Naive thymus-derived CD4-positive, alpha-beta T cell (primary cell): ENCODE results near the gene MFSD8. TPM values are rescaled to one million over a fixed set of nuclear protein-coding genes. Genes with fewer than 3 reads are reported as not detected.
"Not testable (repeated sequence)": the region's sequence is repeated elsewhere in the genome, so short reads cannot be mapped to it uniquely, and the experiment has no call there.

Source experiments
- ATAC-seq: fragments of 150-1000 bp; cut with Tn5 transposase; 2 replicates; pipeline ENCODE4 v1.10.0; 2021; ENCODE audit warnings: mild to moderate bottlenecking, moderate library complexity
- CTCF ChIA-PET: fragments of 350-600 bp; sonication (Branson Sonifier 250); formaldehyde crosslinking; loops from one replicate; lab custom pipeline; 2021; ENCODE audit warnings: antibody characterized with exemption; lab: Charles Lee
- POLR2A ChIA-PET: fragments of 350-600 bp; sonication (Branson Sonifier 250); formaldehyde crosslinking; loops from one replicate; lab custom pipeline; 2021; ENCODE audit warnings: antibody characterized with exemption, inconsistent platforms; lab: Charles Lee
- DNase-seq, 9 donors: peaks; one replicate each; pipeline versions ENCODE4 v3.0.0 to v3.0.0-alpha.2; 2020 to 2022; ENCODE audit warnings: mixed read lengths in 1 of 9
- H3K27ac ChIP-seq: one replicate; pipeline ENCODE4 v1.7.0; 2013; ENCODE audit warnings: mild to moderate bottlenecking, low read depth, low read length, moderate library complexity
- H3K27me3 ChIP-seq, 2 donors: one replicate each; pipeline ENCODE4 v1.7.0; 2013; ENCODE audit warnings: low read length in 2 of 2, mild to moderate bottlenecking in 2 of 2, moderate library complexity in 2 of 2; ENCODE audit not compliant: control insufficient read depth in 2 of 2, insufficient read depth in 2 of 2
- H3K36me3 ChIP-seq, 3 experiments: 1 replicate in 2 of 3; 2 replicates in 1 of 3; pipeline ENCODE4 v1.7.0; 2013; ENCODE audit warnings: low read length in 3 of 3, mild to moderate bottlenecking in 3 of 3, moderate library complexity in 1 of 3; ENCODE audit not compliant: insufficient read depth in 3 of 3, control insufficient read depth in 2 of 3
- H3K4me1 ChIP-seq, 2 donors: one replicate each; pipeline ENCODE4 v1.7.0; 2013; ENCODE audit warnings: low read length in 2 of 2, mild to moderate bottlenecking in 2 of 2, moderate library complexity in 1 of 2; ENCODE audit not compliant: control insufficient read depth in 2 of 2, insufficient read depth in 2 of 2
- H3K4me3 ChIP-seq: 2 replicates; pipeline ENCODE4 v1.7.0; 2013; ENCODE audit warnings: mild to moderate bottlenecking, low read length
- H3K9me3 ChIP-seq, 3 experiments: 1 replicate in 2 of 3; 2 replicates in 1 of 3; pipeline ENCODE4 v1.7.0; 2013; ENCODE audit warnings: low read length in 3 of 3; ENCODE audit not compliant: control insufficient read depth in 2 of 3
- H3K27ac Mint-ChIP-seq, 9 donors: one replicate each; pipeline ENCODE4 v1.8.0; 2020 to 2022; ENCODE audit warnings: mixed read lengths in 9 of 9, mild to moderate bottlenecking in 8 of 9, moderate library complexity in 5 of 9, inconsistent platforms in 2 of 9
- H3K27me3 Mint-ChIP-seq, 5 donors: one replicate each; pipeline ENCODE4 v1.8.0; 2021 to 2022; ENCODE audit warnings: mixed read lengths in 5 of 5, mild to moderate bottlenecking in 1 of 5
- H3K36me3 Mint-ChIP-seq, 5 donors: one replicate each; pipeline ENCODE4 v1.8.0; 2020 to 2022; ENCODE audit warnings: mixed read lengths in 5 of 5, mild to moderate bottlenecking in 3 of 5, inconsistent platforms in 1 of 5
- H3K4me1 Mint-ChIP-seq, 7 donors: one replicate each; pipeline ENCODE4 v1.8.0; 2020 to 2022; ENCODE audit warnings: mixed read lengths in 7 of 7, mild to moderate bottlenecking in 3 of 7, inconsistent platforms in 1 of 7
- H3K4me3 Mint-ChIP-seq, 10 donors: one replicate each; pipeline ENCODE4 v1.8.0; 2020 to 2022; ENCODE audit warnings: mild to moderate bottlenecking in 10 of 10, mixed read lengths in 10 of 10, moderate library complexity in 6 of 10, inconsistent platforms in 2 of 10
- H3K9me3 Mint-ChIP-seq, 11 donors: one replicate each; pipeline ENCODE4 v1.8.0; 2020 to 2022; ENCODE audit warnings: mixed read lengths in 11 of 11, mild to moderate bottlenecking in 4 of 11, inconsistent platforms in 1 of 11, moderate library complexity in 1 of 11
- intact Hi-C, 2 donors: fragments of 100-400 bp; cut with micrococcal nuclease; formaldehyde crosslinking; loops; one replicate each; pipeline ENCODE4 v1.15.1; 2023
- polyA plus RNA-seq, 2 donors: library from polyadenylated mRNA; unstranded; fragments of 300-500 nt; fragmentation: Illumina TruSeq; gene quantifications; one replicate each; pipeline ENCODE4 v1.2.3, GENCODE V29; 2021
- total RNA-seq, 6 experiments: library from RNA in 5 of 6; stranded (reverse) in 5 of 6; gene quantifications; 1 replicate in 5 of 6; 2 replicates in 1 of 6; pipeline ENCODE4 v1.2.3 and lab custom pipeline; 2021 to 2026

The MFSD8 gene, protein sequence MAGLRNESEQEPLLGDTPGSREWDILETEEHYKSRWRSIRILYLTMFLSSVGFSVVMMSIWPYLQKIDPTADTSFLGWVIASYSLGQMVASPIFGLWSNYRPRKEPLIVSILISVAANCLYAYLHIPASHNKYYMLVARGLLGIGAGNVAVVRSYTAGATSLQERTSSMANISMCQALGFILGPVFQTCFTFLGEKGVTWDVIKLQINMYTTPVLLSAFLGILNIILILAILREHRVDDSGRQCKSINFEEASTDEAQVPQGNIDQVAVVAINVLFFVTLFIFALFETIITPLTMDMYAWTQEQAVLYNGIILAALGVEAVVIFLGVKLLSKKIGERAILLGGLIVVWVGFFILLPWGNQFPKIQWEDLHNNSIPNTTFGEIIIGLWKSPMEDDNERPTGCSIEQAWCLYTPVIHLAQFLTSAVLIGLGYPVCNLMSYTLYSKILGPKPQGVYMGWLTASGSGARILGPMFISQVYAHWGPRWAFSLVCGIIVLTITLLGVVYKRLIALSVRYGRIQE
- total RNA-seq (10 to 100 TPM; 20.3 to 54.5 (median 23.0) TPM), polyA plus RNA-seq (1 to 10 TPM; 6.8 to 7.9 TPM), total RNA-seq (lab: John Stamatoyannopoulos, UW) (22.3 reads per million, percentile 53 among the genes with 10 or more reads in this experiment)

DNA sequence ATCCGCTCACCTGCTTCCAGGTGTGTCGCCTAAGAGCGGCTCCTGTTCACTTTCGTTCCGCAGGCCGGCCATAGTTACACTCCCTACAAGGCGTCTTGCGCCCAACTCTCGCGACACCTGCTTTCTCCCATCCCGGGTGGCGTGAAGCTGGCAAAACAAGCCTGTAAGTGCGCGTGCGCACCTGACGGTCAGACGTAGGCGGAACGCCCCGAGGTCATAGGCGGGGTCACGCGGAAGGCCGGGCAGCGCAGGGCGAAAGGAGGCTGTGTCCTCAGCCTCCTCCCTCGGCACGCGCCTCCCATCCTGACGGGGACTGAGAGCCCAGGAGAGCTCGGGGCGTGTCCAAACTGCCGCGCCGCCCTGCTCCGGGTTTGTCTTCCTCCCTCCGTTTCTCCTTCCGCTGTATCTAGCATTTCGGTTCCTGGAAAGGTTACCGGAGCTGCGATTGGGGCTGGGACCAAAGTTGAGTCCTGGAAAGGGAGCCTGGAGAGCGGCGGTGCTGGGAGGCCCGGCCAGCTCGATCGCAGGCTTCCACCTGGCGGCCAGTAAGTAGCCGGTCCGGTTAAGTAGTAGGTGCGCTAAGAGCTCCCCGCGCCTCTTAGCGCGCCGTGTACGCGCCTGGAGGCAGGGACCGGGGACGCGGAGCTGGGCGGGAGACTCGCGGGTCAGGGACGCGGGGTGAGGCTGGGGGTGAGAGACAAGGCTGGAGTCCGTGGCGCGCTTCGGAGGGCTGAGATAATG lies at the start of gene MFSD8, which contains the start of gene ABHD18:
TSS of gene MFSD8 (minus strand) at position 112 of the 741 bp plus-strand sequence. CDS start at position 72, 40 bp downstream.
TSS of gene ABHD18 (plus strand) at position 345 of the 741 bp plus-strand sequence. CDS start 17,550 bp downstream, outside the sequence.
- Histone ChIP-seq H3K4me3 (peak within 1 kb of the TSS; percentile 100), H3K27ac (peak within 1 kb of the TSS; percentile 92), H3K36me3 (peaks cover 0 to 12% (median 0%) of the 10 kb centered on the region in 3 experiments), H3K9me3 (no peaks in the 10 kb centered on the region), H3K4me1 (peaks cover 5 to 13% of the 10 kb centered on the region in 2 donors), H3K27me3 (no peaks in the 10 kb centered on the region)
- H3K9me3 Mint-ChIP-seq: peaks cover 0 to 4% (median 0%) of the 10 kb centered on the region in 11 donors
- CTCF ChIA-PET: interaction anchor here (0.6 to 2.3 kb wide), 4 partner anchors 55 to 148 kb away, joined by 3 to 8 read pairs (median 3); partner anchors contain the start of gene PLK4
- peak within 1 kb of the TSS; percentile 88 to 99 (median 95) for H3K27ac Mint-ChIP-seq
- peaks cover 0 to 3% (median 0%) of the 10 kb centered on the region in 5 donors for H3K27me3 Mint-ChIP-seq
- intact Hi-C loops: loop anchor here (1.0 to 5.0 kb wide), 9 partner anchors 85 to 1131 kb away; partner anchors contain the start of genes HSPA4L (in 2 of the 2), LARP1B (in 2 of the 2), PLK4 (in 2 of the 2) and SCLT1 (in 2 of the 2)
- peaks cover 0 to 7% (median 4%) of the 10 kb centered on the region in 5 donors for H3K36me3 Mint-ChIP-seq
- peak; percentile 96 for ATAC-seq
- H3K4me1 Mint-ChIP-seq: peaks cover 14 to 66% (median 52%) of the 10 kb centered on the region in 7 donors
- POLR2A ChIA-PET: interaction anchor here (0.6 to 3.4 kb wide), 9 partner anchors 33 to 1142 kb away, joined by 3 to 43 read pairs (median 5); partner anchors contain the start of genes LARP1B, PGRMC2 and PLK4
- H3K4me3 Mint-ChIP-seq: peak within 1 kb of the TSS; percentile 78 to 98 (median 94)
- peak; percentile 93 to 98 (median 98) for DNase-seq

DNA sequence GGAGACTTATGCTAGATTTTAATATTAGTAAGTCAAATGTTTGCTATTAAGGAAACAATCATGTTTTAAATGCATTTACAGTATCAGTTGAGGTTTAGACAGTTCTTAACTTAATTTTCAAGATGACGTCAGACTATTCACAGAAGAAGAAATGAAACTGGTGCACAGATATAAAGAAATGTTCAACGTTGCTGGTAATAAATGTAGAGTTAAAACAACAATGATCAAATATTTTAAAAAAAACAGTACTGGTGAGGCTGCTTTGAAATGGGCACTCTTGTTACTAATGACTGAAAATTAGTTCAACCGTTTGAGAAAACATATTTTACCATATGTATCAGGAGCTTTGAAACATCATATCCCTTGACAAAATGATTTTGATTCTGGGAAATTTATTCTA lies 44.5 kb upstream of the MFSD8 start:
- Histone ChIP-seq H3K9me3 (no peaks in the 10 kb centered on the region), H3K27ac (no peak overlapping the region), H3K4me1 (no peaks in the 10 kb centered on the region), H3K27me3 (no peaks in the 10 kb centered on the region), H3K4me3 (no peak overlapping the region), H3K36me3 (peaks cover 0 to 10% (median 5%) of the 10 kb centered on the region in 3 experiments)
- no peaks in the 10 kb centered on the region for H3K27me3 Mint-ChIP-seq
- intact Hi-C loops: no loop called here
- no peak overlapping the region for H3K27ac Mint-ChIP-seq
- H3K4me3 Mint-ChIP-seq: no peak overlapping the region
- H3K9me3 Mint-ChIP-seq: no peaks in the 10 kb centered on the region
- DNase-seq: no peak
- H3K36me3 Mint-ChIP-seq: peaks cover 6 to 41% (median 24%) of the 10 kb centered on the region in 5 donors
- ChIA-PET CTCF (no interaction called here), POLR2A (no interaction called here)
- no peak for ATAC-seq
- H3K4me1 Mint-ChIP-seq: peaks cover 0 to 5% (median 0%) of the 10 kb centered on the region in 7 donors

DNA sequence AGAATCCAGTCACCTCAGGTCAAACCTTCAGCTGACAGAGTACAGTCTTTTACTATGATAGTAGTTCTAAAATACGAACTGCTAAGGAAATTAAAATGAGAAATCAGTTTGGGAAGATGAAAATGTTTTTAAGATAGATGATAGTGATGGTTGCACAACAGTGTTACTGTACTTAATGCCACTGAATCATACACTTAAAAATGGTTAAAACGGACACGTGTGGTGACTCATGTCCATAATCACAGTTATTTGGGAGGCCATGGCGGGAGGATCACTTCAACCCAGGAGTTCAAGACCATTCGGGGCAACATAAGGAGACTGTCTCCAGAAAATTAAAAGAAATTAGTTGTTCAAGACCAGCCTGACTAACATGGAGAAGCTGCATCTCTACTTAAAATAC lies 41.6 kb upstream of the MFSD8 start:
- no peak overlapping the region for H3K4me3 Mint-ChIP-seq
- no peak for ATAC-seq
- intact Hi-C loops: no loop called here
- H3K9me3 ChIP-seq: no peaks in the 10 kb centered on the region
- H3K4me1 ChIP-seq: no peaks in the 10 kb centered on the region
- no peak overlapping the region for H3K4me3 ChIP-seq
- peaks cover 0 to 10% (median 0%) of the 10 kb centered on the region in 3 experiments for H3K36me3 ChIP-seq
- no peak for DNase-seq
- H3K27me3 Mint-ChIP-seq: no peaks in the 10 kb centered on the region
- no peak overlapping the region for H3K27ac ChIP-seq
- H3K4me1 Mint-ChIP-seq: peaks cover 0 to 6% (median 4%) of the 10 kb centered on the region in 7 donors
- POLR2A ChIA-PET: no interaction called here
- H3K27ac Mint-ChIP-seq: peak overlapping the region in 1 of 9 donors; percentile 14
- no peaks in the 10 kb centered on the region for H3K9me3 Mint-ChIP-seq
- CTCF ChIA-PET: no interaction called here
- H3K27me3 ChIP-seq: no peaks in the 10 kb centered on the region
- H3K36me3 Mint-ChIP-seq: peaks cover 5 to 26% (median 16%) of the 10 kb centered on the region in 5 donors

DNA sequence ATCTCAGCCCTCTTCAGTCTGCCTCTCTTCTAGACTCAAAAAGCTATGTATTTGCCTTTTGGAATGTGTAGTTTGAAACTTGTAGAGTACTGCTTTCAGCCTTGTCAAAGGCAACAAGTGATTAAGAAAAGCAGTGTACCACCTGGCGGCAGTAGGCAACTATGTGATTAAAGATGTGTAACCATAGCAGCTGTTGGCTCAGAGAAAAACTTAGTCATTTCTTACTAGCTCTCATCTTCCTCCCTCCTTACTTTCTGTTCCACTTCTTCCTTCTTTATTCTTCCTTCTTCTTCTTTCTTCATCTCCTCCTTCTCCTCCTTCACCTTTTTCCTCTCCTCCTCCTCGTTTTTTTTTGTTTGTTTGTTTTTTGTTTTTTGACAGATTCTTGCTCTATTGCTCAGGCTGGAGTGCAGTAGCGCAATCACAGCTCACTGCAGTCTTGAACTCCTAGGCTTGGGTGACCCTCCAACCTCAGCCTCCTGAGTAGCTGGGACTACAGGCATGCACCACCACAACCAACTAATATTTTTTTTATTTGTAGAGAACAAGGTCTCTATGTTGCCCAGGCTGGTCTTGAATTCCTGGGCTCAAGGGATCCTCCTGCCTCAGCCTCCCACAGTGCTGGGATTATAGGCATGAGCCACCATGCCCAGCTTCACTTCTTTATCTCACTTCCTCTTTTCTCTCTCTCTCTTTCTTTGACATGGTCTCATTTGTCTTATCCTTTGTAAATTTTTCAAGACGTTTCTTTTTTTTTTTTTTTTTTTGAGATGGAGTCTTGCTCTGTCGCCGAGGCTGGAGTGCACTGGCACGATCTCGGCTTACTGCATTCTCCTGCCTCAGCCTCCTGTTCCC lies 32.8 kb upstream of the MFSD8 start:
- Mint-ChIP-seq H3K4me1 (peaks cover 12 to 41% (median 29%) of the 10 kb centered on the region in 7 donors), H3K4me3 (peak overlapping the region in 1 of 10 donors; percentile 64), H3K27me3 (no peaks in the 10 kb centered on the region), H3K27ac (no peak overlapping the region), H3K36me3 (peaks cover 2 to 75% (median 56%) of the 10 kb centered on the region in 5 donors), H3K9me3 (peaks cover 0 to 15% (median 5%) of the 10 kb centered on the region in 11 donors)
- no peak for DNase-seq
- POLR2A ChIA-PET: interaction anchor here (1.1 kb wide), 1 partner anchor 32 kb away, joined by 4 read pairs; the partner anchor contains the start of genes ABHD18 and MFSD8
- Histone ChIP-seq H3K27me3 (no peaks in the 10 kb centered on the region), H3K9me3 (peaks cover 0 to 4% (median 0%) of the 10 kb centered on the region in 3 experiments), H3K27ac (no peak overlapping the region), H3K36me3 (peaks cover 0 to 12% (median 0%) of the 10 kb centered on the region in 3 experiments), H3K4me1 (no peaks in the 10 kb centered on the region), H3K4me3 (no peak overlapping the region)
- intact Hi-C loops: loop anchor here in 1 of 2 donors (2.0 kb wide), 1 partner anchor 63 kb away; the partner anchor contains the start of gene LARP1B
- CTCF ChIA-PET: interaction anchor here (0.7 kb wide), 1 partner anchor 23 kb away, joined by 4 read pairs; no protein-coding TSS in a partner anchor
- peak; percentile 72 for ATAC-seq

DNA sequence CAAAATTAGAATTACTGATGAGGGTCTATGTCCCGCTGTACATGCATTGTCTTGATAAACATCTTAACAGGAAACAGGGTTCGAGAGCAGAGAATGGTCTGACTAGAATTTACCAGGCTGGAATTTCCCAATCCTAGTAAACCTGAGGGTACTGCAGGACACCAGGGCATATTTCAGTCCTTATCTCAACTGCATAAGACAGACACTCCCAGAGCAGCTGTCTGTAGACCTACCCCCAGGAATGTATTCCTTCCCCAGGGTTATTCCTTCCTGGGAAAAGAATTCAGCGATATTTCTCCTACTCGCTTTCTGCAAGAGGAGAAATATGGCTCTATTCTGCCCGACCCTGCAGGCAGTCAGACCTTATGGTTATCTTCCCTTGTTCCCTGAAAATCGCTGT lies 31.5 kb upstream of the MFSD8 start:
- H3K27me3 Mint-ChIP-seq, H3K9me3 ChIP-seq, H3K27ac ChIP-seq, DNase-seq, H3K4me3 Mint-ChIP-seq, H3K4me1 ChIP-seq, H3K4me3 ChIP-seq, CTCF ChIA-PET, H3K27ac Mint-ChIP-seq, POLR2A ChIA-PET, ATAC-seq, H3K27me3 ChIP-seq: not testable (repeated sequence)
- peaks cover 0 to 76% (median 51%) of the 10 kb centered on the region in 5 donors for H3K36me3 Mint-ChIP-seq
- peaks cover 10 to 39% (median 28%) of the 10 kb centered on the region in 7 donors for H3K4me1 Mint-ChIP-seq
- intact Hi-C loops: loop anchor here in 1 of 2 donors (2.0 kb wide), 1 partner anchor 64 kb away; the partner anchor contains the start of gene LARP1B
- peaks cover 0 to 12% (median 0%) of the 10 kb centered on the region in 3 experiments for H3K36me3 ChIP-seq
- H3K9me3 Mint-ChIP-seq: peaks cover 0 to 15% (median 5%) of the 10 kb centered on the region in 11 donors
